K562 (cell line): Measurements from ENCODE around the gene ITPK1.

Experiments
- EZH2 ChIP-seq: IDR thresholded peaks from 2 replicates; pipeline ENCODE4 v1.6.1; 2012; ENCODE audit warnings: low read depth, mild to moderate bottlenecking, inconsistent platforms, low read length, borderline replicate concordance
- KAT2B ChIP-seq: IDR thresholded peaks from one replicate; pipeline ENCODE4 v1.6.1; 2012; ENCODE audit warnings: low read depth, mild to moderate bottlenecking, control low read depth, inconsistent platforms, low read length, moderate library complexity
- NR3C1 ChIP-seq: sonication (generic); formaldehyde crosslinking; IDR thresholded peaks from 2 replicates; pipeline ENCODE4 v1.8.1; 2022; ENCODE audit warnings: missing genetic modification reagents
- POLR2A ChIP-seq: fragments of 450-650 bp; conservative IDR thresholded peaks from 2 replicates; pipeline ENCODE4 v1.6.1; 2016
- SIX5 ChIP-seq, 2 experiments: IDR thresholded peaks; 2 replicates each; pipeline ENCODE4 v1.6.1; 2011; ENCODE audit warnings: low read length in 2 of 2, borderline replicate concordance in 1 of 2, low read depth in 1 of 2, mild to moderate bottlenecking in 1 of 2, moderate library complexity in 1 of 2; ENCODE audit not compliant: insufficient read depth in 1 of 2
- TRIM24 ChIP-seq, 2 experiments: fragments of 450-650 bp; IDR thresholded peaks; 2 replicates each; pipeline ENCODE4 v1.6.1; 2016
- ZFP36 ChIP-seq: fragments of 150-350 bp; IDR thresholded peaks from 2 replicates; pipeline ENCODE4 v1.6.1; 2018; ENCODE audit warnings: low read length, low read depth; ENCODE audit not compliant: partially characterized antibody
- ZNF384 ChIP-seq: IDR thresholded peaks from 2 replicates; pipeline ENCODE4 v1.6.1; 2012; ENCODE audit warnings: low read depth, low read length, improper control_type of control experiment

GRCh38 chr14:93135399-93135798 lies 19.7 kb upstream of the ITPK1 start:
- no peak for TF ChIP-seq TRIM24 (IDR thresholded peaks at IDR 0.05)
- TF ChIP-seq EZH2, result no peak
- TF ChIP-seq KAT2B, result no peak
- no peak for TF ChIP-seq SIX5 (IDR thresholded peaks at IDR 0.05; ENCODE audit: borderline replicate concordance in 1 of 2, insufficient read depth in 1 of 2, low read depth in 1 of 2, low read length in 2 of 2)
- no peak for TF ChIP-seq ZNF384
- TF ChIP-seq POLR2A, result no peak
- TF ChIP-seq ZFP36, result no peak
- no peak for TF ChIP-seq NR3C1 (CRISPR knock-in tag)
